Cardiac fibroblast (primary cell): ENCODE measurements around the gene FOXD2.

Source experiments
- DNase-seq, 2 donors: peaks; one replicate each; pipeline versions ENCODE4 v3.0.0 to v3.0.0-alpha.2; 2010; ENCODE audit warnings: low read depth in 2 of 2
- H3K4me3 ChIP-seq, 2 donors: replicated peaks in 1 of 2; 1 replicate in 1 of 2; 2 replicates in 1 of 2; pipeline ENCODE4 v1.5.1; 2011; ENCODE audit warnings: low read depth in 2 of 2, low read length in 2 of 2, mild to moderate bottlenecking in 2 of 2, moderate library complexity in 1 of 2
- CTCF ChIP-seq: IDR thresholded peaks from one replicate; pipeline ENCODE4 v1.5.1; 2011; ENCODE audit warnings: low read depth, mild to moderate bottlenecking, low read length, inconsistent platforms

The FOXD2 gene

DNA sequence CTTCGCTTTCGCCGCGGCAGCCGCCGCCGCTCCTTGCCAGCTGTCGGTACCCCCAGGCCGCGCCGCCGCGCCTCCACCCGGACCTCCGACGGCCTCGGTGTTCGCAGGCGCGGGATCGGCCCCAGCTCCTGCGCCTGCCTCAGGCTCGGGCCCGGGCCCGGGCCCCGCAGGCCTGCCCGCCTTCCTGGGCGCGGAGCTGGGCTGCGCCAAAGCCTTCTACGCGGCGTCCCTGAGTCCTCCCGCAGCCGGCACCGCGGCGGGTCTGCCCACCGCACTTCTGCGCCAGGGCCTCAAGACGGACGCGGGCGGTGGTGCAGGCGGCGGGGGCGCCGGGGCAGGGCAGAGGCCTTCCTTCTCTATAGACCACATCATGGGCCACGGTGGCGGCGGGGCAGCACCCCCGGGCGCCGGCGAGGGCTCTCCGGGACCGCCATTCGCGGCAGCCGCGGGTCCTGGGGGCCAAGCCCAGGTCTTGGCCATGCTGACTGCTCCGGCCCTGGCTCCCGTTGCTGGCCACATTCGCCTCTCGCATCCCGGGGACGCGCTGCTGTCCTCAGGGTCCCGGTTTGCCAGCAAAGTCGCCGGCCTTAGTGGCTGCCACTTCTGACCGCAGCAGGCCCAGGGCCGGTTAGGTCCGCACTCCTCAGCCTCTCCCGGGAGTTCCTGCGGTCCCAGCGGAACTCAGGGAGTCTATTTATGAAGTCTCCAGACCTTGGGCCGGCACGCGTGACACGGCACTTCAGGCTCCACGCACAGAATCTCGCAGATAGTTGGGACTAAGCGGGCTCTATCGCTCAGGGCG lies 1.4 kb downstream of the FOXD2 start:
- no peak for DNase-seq
- H3K4me3 ChIP-seq = no peak overlapping the region
- TF ChIP-seq CTCF = no peak

DNA sequence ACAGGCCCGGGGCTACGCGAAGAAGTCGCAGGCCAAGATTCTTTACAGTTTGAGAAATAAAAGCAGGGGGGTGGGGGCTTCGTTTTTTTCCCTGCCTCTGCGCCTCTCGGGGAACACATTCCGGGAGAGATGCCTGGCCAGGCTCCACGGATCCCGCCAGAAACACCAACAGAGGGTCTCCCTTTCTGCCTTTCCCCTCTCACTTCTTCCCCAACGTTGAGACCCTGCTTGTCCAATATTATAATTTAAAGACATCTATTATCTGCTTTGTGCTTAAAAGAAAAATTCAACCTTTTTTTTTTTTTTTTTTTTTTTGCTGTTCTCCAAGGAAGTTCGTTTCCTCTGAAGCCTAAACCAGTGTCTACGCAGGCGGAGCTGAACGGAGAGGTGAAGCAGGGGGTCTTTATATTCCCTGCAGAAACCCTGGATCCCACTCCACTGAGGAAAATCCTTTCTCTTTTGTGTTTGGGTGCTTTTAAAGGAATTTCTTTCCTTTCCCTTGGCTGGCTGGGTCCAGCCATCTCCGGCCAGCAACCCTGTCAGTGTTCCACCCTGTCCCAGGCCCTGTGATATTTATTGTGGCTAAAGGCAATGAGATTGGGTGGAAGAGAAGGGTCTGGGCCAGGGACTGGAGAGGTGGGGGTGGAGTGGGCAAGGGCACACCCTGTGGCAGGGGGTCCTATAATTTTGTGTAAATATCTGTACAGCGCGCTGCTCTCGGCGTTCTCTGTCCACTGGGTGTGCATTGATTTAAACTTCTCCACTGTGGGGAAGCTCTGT lies 2.2 kb downstream of the FOXD2 start:
- no peak for TF ChIP-seq CTCF
- DNase-seq = no peak
- H3K4me3 ChIP-seq = no peak overlapping the region

DNA sequence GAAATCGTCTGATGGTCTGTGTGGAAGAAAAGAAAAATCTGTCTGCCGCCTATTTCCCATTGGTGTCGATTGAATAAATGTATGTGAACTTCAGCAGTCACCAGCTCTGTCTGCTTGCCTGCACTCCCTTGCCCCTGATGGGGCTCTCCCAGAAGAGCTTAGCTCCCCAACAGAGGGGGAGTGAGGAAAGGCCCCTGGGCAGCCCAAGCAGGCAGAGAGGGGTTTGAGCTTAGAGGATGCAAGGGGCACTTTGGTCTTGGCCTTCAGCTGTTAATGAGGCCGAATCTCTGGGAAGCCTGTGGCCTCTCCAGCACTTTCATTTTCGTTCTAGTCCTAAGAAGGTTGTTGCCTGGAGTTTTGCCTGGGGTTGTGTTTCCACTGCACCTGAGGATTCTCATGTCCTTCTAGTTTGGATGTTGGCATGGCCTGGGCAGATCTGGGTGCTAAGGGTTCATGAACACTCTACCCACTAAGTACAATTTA lies 2.8 kb downstream of the FOXD2 start:
- no peak for TF ChIP-seq CTCF
- H3K4me3 ChIP-seq = no peak overlapping the region

DNA sequence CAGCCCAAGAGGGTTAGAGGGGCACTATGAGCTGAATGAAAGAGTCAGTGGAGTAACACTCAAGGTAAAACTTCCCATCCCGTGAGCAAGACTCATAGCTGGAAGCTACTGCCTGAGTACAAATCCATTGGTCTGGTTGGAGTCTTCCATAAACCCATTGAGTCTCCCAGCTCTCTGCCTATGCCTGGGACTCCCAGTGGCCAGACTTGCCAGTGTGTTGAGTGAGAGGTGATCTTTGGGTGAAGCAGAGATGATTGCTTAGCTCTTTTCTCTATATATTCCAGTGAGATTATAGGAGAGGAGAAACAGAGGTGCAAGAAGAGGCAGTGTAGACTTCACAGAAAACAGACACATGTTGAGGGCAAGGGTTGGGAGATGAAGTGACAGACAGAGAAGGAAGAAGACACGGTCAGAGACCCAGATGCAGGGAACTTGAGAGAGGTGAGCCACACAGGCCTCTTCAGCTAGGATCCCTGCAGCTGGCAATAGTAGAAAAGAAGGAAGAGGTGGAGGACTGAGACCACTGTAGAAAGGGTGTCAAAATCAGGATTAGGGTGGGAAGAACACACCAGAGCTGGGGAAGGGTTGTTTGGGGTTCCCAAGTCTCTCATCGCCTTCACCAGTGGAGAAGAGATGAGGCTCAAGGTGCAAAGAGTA lies 3.7 kb downstream of the FOXD2 start:
- no peak for TF ChIP-seq CTCF
- DNase-seq = no peak

More for the DNA sequence above, 2.8 kb downstream of the FOXD2 start:
- no peak for DNase-seq

DNA sequence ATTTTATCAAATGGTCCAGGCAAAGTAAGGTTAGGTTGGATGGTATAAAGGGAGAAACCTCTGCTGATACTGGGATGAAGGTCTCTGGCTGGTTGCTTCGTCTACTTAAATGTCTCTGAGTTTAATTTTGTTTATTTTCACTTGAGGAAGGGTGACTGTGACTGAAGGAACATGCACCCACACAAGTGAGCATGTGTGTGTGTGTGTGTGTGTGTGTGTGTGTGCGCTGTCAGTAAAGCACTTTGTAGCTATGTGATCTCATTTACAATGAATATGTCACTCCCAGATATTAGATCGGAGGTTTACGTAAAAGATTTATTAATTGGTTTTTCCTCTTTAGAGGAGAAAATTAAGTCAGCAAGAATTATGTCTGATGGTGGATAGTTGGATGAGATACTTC lies 4.4 kb downstream of the FOXD2 start:
- DNase-seq = no peak
- H3K4me3 ChIP-seq = no peak overlapping the region
- TF ChIP-seq CTCF = no peak

More for the DNA sequence above, 3.7 kb downstream of the FOXD2 start:
- no peak overlapping the region for H3K4me3 ChIP-seq

GRCh38 chr1:47442842-47443529 lies 5.1 kb downstream of the FOXD2 start:
- DNase-seq = no peak
- no peak for TF ChIP-seq CTCF
- H3K4me3 ChIP-seq = no peak overlapping the region
